Loucy (cell line): ENCODE measurements around the gene GLIPR1L2.

Experiments
- H2AFZ ChIP-seq: fragments of 200-600 bp; sonication (generic); 2 replicates; pipeline ENCODE4 v1.6.0; 2016; ENCODE audit warnings: antibody characterized with exemption, mild to moderate bottlenecking, low read length, moderate library complexity
- H3F3A ChIP-seq: fragments of 200-600 bp; 2 replicates; pipeline ENCODE4 v1.6.0; 2016; ENCODE audit warnings: antibody characterized with exemption, low read depth, mild to moderate bottlenecking
- H3K27me3 ChIP-seq: fragments of 200-600 bp; sonication (generic); 2 replicates; pipeline ENCODE4 v1.6.1; 2014; ENCODE audit warnings: low read length, mild to moderate bottlenecking; ENCODE audit not compliant: insufficient read depth, poor library complexity, severe bottlenecking
- H3K36me3 ChIP-seq: fragments of 200-600 bp; sonication (generic); 2 replicates; pipeline ENCODE4 v1.6.1; 2016; ENCODE audit warnings: low read length; ENCODE audit not compliant: insufficient read depth
- H3K4me1 ChIP-seq: fragments of 200-600 bp; sonication (generic); 2 replicates; pipeline ENCODE4 v1.5.1; 2014; ENCODE audit warnings: low read length, mild to moderate bottlenecking; ENCODE audit not compliant: insufficient read depth, poor library complexity, severe bottlenecking
- H3K4me2 ChIP-seq: fragments of 200-600 bp; sonication (generic); 2 replicates; pipeline ENCODE4 v1.6.0; 2014; ENCODE audit warnings: antibody characterized with exemption, low read length, low read depth, mild to moderate bottlenecking; ENCODE audit not compliant: poor library complexity, severe bottlenecking
- H3K4me3 ChIP-seq: fragments of 200-600 bp; sonication (generic); 2 replicates; pipeline ENCODE4 v1.5.1; 2014; ENCODE audit warnings: low read length, mild to moderate bottlenecking, mixed read lengths; ENCODE audit not compliant: poor library complexity, severe bottlenecking
- H3K79me2 ChIP-seq: fragments of 200-600 bp; sonication (generic); 2 replicates; pipeline ENCODE4 v1.6.1; 2014; ENCODE audit warnings: low read length; ENCODE audit not compliant: insufficient read depth
- H3K9ac ChIP-seq: fragments of 200-600 bp; sonication (generic); 2 replicates; pipeline ENCODE4 v1.6.0; 2014; ENCODE audit warnings: mild to moderate bottlenecking, low read depth, low read length, moderate library complexity; ENCODE audit not compliant: poor library complexity, severe bottlenecking
- H3K9me2 ChIP-seq: fragments of 200-600 bp; sonication (generic); replicated peaks from 2 replicates; pipeline ENCODE4 v1.6.1; 2016; ENCODE audit warnings: low read depth, low read length, mixed read lengths
- H3K9me3 ChIP-seq: fragments of 200-600 bp; sonication (generic); 2 replicates; pipeline ENCODE4 v1.6.1; 2014; ENCODE audit warnings: mild to moderate bottlenecking, antibody characterized with exemption, low read length, low read depth; ENCODE audit not compliant: insufficient read depth
- H4K20me1 ChIP-seq: fragments of 200-600 bp; sonication (generic); 2 replicates; pipeline ENCODE4 v1.6.0; 2014; ENCODE audit warnings: antibody characterized with exemption, low read length, mild to moderate bottlenecking; ENCODE audit not compliant: insufficient read depth, poor library complexity, severe bottlenecking
- EZH2phosphoT487 ChIP-seq: fragments of 200-600 bp; IDR thresholded peaks from 2 replicates; pipeline ENCODE4 v1.6.1; 2018; ENCODE audit warnings: antibody characterized with exemption, mild to moderate bottlenecking, moderate library complexity, borderline replicate concordance
- TF ChIP-seq, protein P1 (sequence below): fragments of 200-600 bp; sonication (generic); conservative IDR thresholded peaks from 2 replicates; pipeline ENCODE4 v1.5.1; 2014; ENCODE audit warnings: mild to moderate bottlenecking, antibody characterized with exemption, low read length

GLIPR1L2 gene

DNA sequence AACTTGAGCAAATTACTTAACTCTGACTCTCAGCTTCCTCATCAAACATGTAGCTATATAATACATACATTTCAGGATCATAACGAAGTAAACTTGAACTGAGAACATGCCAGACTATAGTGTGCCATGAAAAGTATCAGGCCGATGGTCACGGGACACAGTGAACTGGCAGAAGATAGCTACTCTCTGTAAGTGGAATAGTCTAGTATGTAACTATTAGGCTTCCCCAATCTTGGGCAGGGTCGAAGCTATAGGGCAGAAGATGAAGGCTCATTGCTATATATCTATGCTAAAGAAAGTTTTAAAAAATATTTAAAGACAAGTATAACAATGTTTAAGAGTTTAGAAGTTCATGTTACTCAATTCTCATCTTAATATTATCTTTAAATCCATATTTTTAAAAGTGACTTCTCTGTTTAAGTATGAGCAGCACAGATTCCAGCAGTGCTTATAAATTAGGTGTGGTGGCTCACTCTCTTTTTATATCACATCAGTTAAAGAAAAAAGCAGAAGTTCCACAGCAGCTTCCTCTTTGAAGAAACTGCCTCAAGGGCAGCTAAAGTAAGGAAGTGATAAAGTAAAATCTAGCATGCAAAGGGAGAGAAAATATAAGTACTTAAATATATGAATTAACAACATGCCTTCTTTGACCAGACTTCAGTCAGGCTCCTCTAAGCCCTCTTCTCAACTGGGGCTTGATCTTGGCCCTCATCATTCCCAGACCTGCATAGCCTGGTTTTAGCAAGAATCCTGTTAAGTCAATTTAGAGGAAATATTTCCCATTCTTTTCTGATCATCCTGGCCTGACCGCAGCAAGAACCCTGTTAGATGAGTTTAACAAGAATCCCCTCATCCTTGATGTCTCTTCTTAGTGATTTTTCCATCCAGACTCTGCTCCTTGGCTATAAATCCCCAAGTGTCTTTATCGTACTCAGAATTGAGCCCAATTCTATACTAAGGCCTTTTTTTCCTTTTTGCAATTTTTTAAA, 81.3 kb downstream of the GLIPR1L2 start:
- no peaks in the 10 kb centered on the region for H3K36me3 ChIP-seq
- peak overlapping the region; percentile 33 for H3K9ac ChIP-seq
- no peaks in the 10 kb centered on the region for H3F3A ChIP-seq
- H3K4me3 ChIP-seq: no peak overlapping the region
- no peaks in the 10 kb centered on the region for H3K27me3 ChIP-seq
- peaks cover 6% of the 10 kb centered on the region for H3K4me1 ChIP-seq
- H3K9me3 ChIP-seq: no peaks in the 10 kb centered on the region
- peak overlapping the region; percentile 74 for H2AFZ ChIP-seq
- peak overlapping the region; percentile 1 for H3K4me2 ChIP-seq
- H3K9me2 ChIP-seq: no peaks in the 10 kb centered on the region
- TF ChIP-seq, protein P1, sequence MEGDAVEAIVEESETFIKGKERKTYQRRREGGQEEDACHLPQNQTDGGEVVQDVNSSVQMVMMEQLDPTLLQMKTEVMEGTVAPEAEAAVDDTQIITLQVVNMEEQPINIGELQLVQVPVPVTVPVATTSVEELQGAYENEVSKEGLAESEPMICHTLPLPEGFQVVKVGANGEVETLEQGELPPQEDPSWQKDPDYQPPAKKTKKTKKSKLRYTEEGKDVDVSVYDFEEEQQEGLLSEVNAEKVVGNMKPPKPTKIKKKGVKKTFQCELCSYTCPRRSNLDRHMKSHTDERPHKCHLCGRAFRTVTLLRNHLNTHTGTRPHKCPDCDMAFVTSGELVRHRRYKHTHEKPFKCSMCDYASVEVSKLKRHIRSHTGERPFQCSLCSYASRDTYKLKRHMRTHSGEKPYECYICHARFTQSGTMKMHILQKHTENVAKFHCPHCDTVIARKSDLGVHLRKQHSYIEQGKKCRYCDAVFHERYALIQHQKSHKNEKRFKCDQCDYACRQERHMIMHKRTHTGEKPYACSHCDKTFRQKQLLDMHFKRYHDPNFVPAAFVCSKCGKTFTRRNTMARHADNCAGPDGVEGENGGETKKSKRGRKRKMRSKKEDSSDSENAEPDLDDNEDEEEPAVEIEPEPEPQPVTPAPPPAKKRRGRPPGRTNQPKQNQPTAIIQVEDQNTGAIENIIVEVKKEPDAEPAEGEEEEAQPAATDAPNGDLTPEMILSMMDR: no peak
- no peak for TF ChIP-seq EZH2phosphoT487
- H4K20me1 ChIP-seq: no peaks in the 10 kb centered on the region
- H3K79me2 ChIP-seq: no peaks in the 10 kb centered on the region

DNA sequence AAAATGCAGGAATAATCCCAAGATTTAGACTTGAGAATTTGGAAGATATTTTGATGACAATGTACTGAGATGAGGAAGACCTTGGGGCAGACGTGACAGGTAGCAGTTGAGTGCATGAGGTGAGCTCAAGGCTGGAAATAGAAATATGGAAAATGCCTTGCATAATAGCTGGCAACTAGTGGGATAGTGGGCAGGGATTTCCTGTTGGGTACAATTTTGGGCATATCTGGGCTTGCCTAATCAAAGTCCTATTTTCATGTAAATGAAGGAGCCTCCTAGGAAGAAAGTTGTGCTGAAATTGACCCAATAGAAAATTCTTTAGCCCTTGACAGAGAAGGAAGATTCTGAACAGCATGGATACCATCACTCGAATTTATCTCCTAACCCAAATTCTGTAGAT, 83.2 kb downstream of the GLIPR1L2 start:
- peak overlapping the region; percentile 42; the same call in 1 of the 2 replicates for H2AFZ ChIP-seq

DNA sequence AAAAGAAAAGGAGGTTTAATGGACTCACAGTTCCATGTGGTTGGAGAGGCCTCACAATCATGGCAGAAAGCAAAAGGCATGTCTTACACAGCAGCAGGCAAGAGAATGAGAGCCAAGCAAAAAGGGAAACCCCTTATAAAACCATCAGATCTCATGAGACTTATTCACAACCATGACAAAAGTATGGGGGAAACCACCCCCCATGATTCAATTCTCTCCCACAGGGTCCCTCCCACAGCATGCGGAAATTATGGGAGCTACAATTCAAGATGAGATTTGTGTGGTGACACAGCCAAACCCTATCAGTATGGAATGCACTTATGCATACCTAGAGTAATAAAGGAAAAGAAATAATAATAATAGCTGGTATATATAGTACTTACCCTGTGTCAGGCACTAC, 85.2 kb downstream of the GLIPR1L2 start:
- no peak overlapping the region for H3K4me3 ChIP-seq
- H3K36me3 ChIP-seq: no peaks in the 10 kb centered on the region
- H3K27me3 ChIP-seq: no peaks in the 10 kb centered on the region
- no peaks in the 10 kb centered on the region for H3K79me2 ChIP-seq
- H4K20me1 ChIP-seq: no peaks in the 10 kb centered on the region
- H3F3A ChIP-seq: no peaks in the 10 kb centered on the region
- H3K9ac ChIP-seq: no peak overlapping the region
- H3K9me2 ChIP-seq: no peaks in the 10 kb centered on the region
- H2AFZ ChIP-seq: no peak overlapping the region
- H3K4me2 ChIP-seq: no peak overlapping the region
- H3K9me3 ChIP-seq: no peaks in the 10 kb centered on the region
- TF ChIP-seq, protein P1: no peak
- no peak for TF ChIP-seq EZH2phosphoT487
- peaks cover 16% of the 10 kb centered on the region for H3K4me1 ChIP-seq

More for the DNA sequence above, 83.2 kb downstream of the GLIPR1L2 start:
- H3F3A ChIP-seq: no peaks in the 10 kb centered on the region
- TF ChIP-seq EZH2phosphoT487: no peak
- TF ChIP-seq, protein P1: no peak
- H3K9me3 ChIP-seq: no peaks in the 10 kb centered on the region
- no peaks in the 10 kb centered on the region for H3K79me2 ChIP-seq
- peaks cover 6% of the 10 kb centered on the region for H3K4me1 ChIP-seq
- no peaks in the 10 kb centered on the region for H3K9me2 ChIP-seq
- no peak overlapping the region for H3K4me3 ChIP-seq
- no peak overlapping the region for H3K9ac ChIP-seq
- H3K27me3 ChIP-seq: no peaks in the 10 kb centered on the region
- H4K20me1 ChIP-seq: no peaks in the 10 kb centered on the region
- no peak overlapping the region for H3K4me2 ChIP-seq
- no peaks in the 10 kb centered on the region for H3K36me3 ChIP-seq
